Measurements from ENCODE around the gene NSMCE4A.

DNA sequence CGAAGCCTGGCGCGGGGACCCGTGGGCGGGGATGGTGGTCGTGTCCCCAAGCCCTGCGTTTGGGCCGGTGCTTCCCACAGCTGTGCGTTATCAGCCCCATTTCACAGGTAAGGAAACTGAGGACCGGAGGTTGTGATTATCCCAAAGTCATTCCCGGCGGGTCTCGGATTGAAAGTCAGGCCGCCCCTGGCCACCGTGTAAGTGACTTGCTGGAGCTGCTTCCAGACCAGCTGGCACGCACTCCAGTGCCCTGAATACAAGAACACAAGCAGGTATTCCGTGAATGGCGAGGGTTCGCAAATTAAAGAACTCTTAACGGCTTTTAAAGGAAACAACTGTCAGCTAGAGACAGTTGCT is 46.5 kb downstream of the NSMCE4A start:
- TF ChIP-seq, protein P1, sequence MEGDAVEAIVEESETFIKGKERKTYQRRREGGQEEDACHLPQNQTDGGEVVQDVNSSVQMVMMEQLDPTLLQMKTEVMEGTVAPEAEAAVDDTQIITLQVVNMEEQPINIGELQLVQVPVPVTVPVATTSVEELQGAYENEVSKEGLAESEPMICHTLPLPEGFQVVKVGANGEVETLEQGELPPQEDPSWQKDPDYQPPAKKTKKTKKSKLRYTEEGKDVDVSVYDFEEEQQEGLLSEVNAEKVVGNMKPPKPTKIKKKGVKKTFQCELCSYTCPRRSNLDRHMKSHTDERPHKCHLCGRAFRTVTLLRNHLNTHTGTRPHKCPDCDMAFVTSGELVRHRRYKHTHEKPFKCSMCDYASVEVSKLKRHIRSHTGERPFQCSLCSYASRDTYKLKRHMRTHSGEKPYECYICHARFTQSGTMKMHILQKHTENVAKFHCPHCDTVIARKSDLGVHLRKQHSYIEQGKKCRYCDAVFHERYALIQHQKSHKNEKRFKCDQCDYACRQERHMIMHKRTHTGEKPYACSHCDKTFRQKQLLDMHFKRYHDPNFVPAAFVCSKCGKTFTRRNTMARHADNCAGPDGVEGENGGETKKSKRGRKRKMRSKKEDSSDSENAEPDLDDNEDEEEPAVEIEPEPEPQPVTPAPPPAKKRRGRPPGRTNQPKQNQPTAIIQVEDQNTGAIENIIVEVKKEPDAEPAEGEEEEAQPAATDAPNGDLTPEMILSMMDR (IDR thresholded peaks at IDR 0.05; ENCODE audit: poor library complexity, severe bottlenecking), result no peak
- no peak for TF ChIP-seq EP300 (conservative IDR thresholded peaks at IDR 0.05; ENCODE audit: poor library complexity, severe bottlenecking)
- TF ChIP-seq EZH2 (IDR thresholded peaks at IDR 0.05; ENCODE audit: borderline replicate concordance, insufficient read depth, low read length, poor library complexity, severe bottlenecking), result no peak
- no peak for TF ChIP-seq RAD21 (conservative IDR thresholded peaks at IDR 0.05)
- no peak for TF ChIP-seq TAF1 (IDR thresholded peaks at IDR 0.05; ENCODE audit: low read depth)
- TF ChIP-seq, protein P2, sequence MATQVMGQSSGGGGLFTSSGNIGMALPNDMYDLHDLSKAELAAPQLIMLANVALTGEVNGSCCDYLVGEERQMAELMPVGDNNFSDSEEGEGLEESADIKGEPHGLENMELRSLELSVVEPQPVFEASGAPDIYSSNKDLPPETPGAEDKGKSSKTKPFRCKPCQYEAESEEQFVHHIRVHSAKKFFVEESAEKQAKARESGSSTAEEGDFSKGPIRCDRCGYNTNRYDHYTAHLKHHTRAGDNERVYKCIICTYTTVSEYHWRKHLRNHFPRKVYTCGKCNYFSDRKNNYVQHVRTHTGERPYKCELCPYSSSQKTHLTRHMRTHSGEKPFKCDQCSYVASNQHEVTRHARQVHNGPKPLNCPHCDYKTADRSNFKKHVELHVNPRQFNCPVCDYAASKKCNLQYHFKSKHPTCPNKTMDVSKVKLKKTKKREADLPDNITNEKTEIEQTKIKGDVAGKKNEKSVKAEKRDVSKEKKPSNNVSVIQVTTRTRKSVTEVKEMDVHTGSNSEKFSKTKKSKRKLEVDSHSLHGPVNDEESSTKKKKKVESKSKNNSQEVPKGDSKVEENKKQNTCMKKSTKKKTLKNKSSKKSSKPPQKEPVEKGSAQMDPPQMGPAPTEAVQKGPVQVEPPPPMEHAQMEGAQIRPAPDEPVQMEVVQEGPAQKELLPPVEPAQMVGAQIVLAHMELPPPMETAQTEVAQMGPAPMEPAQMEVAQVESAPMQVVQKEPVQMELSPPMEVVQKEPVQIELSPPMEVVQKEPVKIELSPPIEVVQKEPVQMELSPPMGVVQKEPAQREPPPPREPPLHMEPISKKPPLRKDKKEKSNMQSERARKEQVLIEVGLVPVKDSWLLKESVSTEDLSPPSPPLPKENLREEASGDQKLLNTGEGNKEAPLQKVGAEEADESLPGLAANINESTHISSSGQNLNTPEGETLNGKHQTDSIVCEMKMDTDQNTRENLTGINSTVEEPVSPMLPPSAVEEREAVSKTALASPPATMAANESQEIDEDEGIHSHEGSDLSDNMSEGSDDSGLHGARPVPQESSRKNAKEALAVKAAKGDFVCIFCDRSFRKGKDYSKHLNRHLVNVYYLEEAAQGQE (IDR thresholded peaks at IDR 0.05; ENCODE audit: borderline replicate concordance), result no peak
- no peak for TF ChIP-seq POLR2AphosphoS5 (IDR thresholded peaks at IDR 0.05)
